K562 (cell line): ENCODE results near the gene DHX40.

ENCODE experiments used
- EP300 ChIP-seq: IDR thresholded peaks from 2 replicates; pipeline ENCODE4 v1.6.1; 2012; ENCODE audit warnings: low read length, improper control_type of control experiment
- JUND ChIP-seq, 2 experiments: IDR thresholded peaks; 2 replicates in 1 of 2; 3 replicates in 1 of 2; pipeline ENCODE4 v1.6.1; 2011; ENCODE audit warnings: borderline replicate concordance in 2 of 2, low read depth in 2 of 2, low read length in 2 of 2, improper control_type of control experiment in 1 of 2, missing biosample characterization in 1 of 2, missing genetic modification characterization in 1 of 2, missing genetic modification reagents in 1 of 2
- MEIS2 ChIP-seq: fragments of 450-650 bp; IDR thresholded peaks from 2 replicates; pipeline ENCODE4 v1.6.1; 2014; ENCODE audit warnings: mild to moderate bottlenecking; ENCODE audit not compliant: partially characterized antibody
- ZC3H11A ChIP-seq: IDR thresholded peaks from 2 replicates; pipeline ENCODE4 v1.6.1; 2012; ENCODE audit warnings: low read depth, low read length, improper control_type of control experiment
- ZNF24 ChIP-seq: fragments of 450-650 bp; IDR thresholded peaks from 2 replicates; pipeline ENCODE4 v1.6.1; 2016
- ZNF274 ChIP-seq: IDR thresholded peaks from 2 replicates; pipeline ENCODE4 v1.6.1; 2011; ENCODE audit warnings: low read depth, mild to moderate bottlenecking, low read length, moderate library complexity, borderline replicate concordance
- TF ChIP-seq, protein P1 (sequence below), 3 experiments: fragments of 200-800 bp in 1 of 3; fragments of 250-450 bp in 1 of 3; fragments of 450-650 bp in 1 of 3; sonication (Bioruptor Pico) in 1 of 3; sonication (Bioruptor generic) in 1 of 3; formaldehyde crosslinking in 1 of 3; IDR thresholded peaks; 2 replicates each; pipeline versions ENCODE4 v1.6.1 to v1.8.0; 2016 to 2022; ENCODE audit warnings: mild to moderate bottlenecking in 2 of 3, missing genetic modification characterization in 2 of 3, missing compliant biosample characterization in 1 of 3, moderate library complexity in 1 of 3

DNA sequence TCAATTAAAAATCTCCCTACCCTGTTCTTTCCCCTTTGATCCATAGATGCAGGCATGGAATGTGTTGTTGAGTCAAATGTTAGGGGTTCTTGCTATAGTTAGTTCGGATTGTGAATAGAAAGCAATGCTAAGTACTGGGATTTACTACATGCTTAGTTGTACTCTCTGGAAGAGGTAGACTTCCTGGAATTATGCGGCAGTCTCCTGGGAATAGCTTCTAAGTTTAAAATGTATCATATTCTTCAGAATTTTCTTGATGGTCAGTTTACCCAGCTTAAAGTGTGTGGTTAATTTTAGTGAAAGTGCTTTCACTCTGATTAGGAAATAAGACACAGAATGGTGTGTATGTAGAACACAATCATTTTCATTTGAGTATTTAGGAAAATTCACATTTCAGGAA lies 57.7 kb downstream of the DHX40 start:
- TF ChIP-seq MEIS2, result no peak
- no peak for TF ChIP-seq ZNF24
- TF ChIP-seq ZC3H11A, result no peak
- no peak for TF ChIP-seq JUND (IDR thresholded peaks at IDR 0.05; ENCODE audit: borderline replicate concordance, low read depth, low read length)
- no peak for TF ChIP-seq JUND (tag; IDR thresholded peaks at IDR 0.05; ENCODE audit: borderline replicate concordance, low read depth, low read length)
- no peak for TF ChIP-seq EP300
- no peak for TF ChIP-seq ZNF274
- TF ChIP-seq, protein P1, sequence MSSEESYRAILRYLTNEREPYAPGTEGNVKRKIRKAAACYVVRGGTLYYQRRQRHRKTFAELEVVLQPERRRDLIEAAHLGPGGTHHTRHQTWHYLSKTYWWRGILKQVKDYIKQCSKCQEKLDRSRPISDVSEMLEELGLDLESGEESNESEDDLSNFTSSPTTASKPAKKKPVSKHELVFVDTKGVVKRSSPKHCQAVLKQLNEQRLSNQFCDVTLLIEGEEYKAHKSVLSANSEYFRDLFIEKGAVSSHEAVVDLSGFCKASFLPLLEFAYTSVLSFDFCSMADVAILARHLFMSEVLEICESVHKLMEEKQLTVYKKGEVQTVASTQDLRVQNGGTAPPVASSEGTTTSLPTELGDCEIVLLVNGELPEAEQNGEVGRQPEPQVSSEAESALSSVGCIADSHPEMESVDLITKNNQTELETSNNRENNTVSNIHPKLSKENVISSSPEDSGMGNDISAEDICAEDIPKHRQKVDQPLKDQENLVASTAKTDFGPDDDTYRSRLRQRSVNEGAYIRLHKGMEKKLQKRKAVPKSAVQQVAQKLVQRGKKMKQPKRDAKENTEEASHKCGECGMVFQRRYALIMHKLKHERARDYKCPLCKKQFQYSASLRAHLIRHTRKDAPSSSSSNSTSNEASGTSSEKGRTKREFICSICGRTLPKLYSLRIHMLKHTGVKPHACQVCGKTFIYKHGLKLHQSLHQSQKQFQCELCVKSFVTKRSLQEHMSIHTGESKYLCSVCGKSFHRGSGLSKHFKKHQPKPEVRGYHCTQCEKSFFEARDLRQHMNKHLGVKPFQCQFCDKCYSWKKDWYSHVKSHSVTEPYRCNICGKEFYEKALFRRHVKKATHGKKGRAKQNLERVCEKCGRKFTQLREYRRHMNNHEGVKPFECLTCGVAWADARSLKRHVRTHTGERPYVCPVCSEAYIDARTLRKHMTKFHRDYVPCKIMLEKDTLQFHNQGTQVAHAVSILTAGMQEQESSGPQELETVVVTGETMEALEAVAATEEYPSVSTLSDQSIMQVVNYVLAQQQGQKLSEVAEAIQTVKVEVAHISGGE (CRISPR knock-in tag; IDR thresholded peaks at IDR 0.05), result no peak; a peak in 1 of 6 replicates
